ENCODE data around the gene BRD7.
A peak's percentile ranks its signal among the peaks of the same experiment; 100 is the strongest.

DNA sequence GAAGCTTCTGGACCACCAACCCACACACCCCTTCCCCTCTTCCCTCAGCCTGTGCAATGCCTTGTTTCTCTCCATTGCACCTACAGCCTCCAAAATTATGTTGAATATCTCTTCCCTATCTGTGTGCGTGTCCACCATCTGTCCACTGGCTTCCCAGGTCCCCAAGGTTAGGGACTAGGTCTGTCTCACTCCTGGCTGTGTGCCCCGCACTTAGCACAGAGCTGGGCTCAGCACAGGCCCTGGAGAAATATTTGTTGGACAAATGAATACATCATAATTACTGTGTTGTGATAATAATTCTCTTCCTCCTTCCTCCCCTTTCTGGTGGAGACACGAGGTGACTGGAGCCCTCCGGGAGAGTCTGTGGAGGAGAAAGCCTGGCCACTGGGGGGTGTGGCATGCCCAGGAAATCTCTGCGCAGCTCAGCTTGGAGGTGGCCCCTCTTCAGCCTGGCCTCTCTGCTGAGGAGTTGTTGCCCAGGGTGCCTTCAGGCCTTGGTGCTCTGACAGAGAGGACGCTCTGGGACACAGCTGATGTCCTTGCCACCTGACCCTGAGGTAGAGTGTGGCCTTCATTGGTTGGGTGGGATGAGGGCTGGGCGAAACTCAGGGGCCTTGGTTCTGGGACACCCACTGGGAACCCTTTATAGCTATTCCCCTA lies 3.3 kb upstream of the BRD7 start:
- TF ChIP-seq POLR2A (IDR thresholded peaks at IDR 0.05) (no peak), CTCF (IDR thresholded peaks at IDR 0.05) (peak in 3 of 4 donors; percentile 4 to 26 (median 17))

All from right lobe of liver (tissue), 4 donors.